Stimulated activated CD4-positive, alpha-beta T cell treated with anti-CD3 and anti-CD28 coated beads, Interleukin-2, amount 100 ng/mL, for 4 hours (primary cell): ENCODE results near the gene RAB35.

Source experiments
- DNase-seq: peaks from one replicate; pipeline ENCODE4 v3.0.0-alpha.2; 2020; ENCODE audit warnings: low read depth

Gene RAB35

GRCh38 chr12:120116441-120116791, at the start of gene RAB35:
TSS of gene RAB35 (minus strand) at chr12:120116753. CDS start at chr12:120116650, 103 bp downstream.
- DNase-seq: no peak

GRCh38 chr12:120164293-120164692, 47.7 kb upstream of the RAB35 start:
- no peak for DNase-seq

- no peak for DNase-seq
Observed at GRCh38 chr12:120162763-120163162, 46.2 kb upstream of the RAB35 start.

GRCh38 chr12:120161852-120162251, 45.3 kb upstream of the RAB35 start:
- DNase-seq: no peak

GRCh38 chr12:120159509-120160237, 43.1 kb upstream of the RAB35 start:
- no peak for DNase-seq

- DNase-seq: no peak
Observed at GRCh38 chr12:120158351-120158750, 41.8 kb upstream of the RAB35 start.

- no peak for DNase-seq
Observed at GRCh38 chr12:120157678-120158077, 41.1 kb upstream of the RAB35 start.

- DNase-seq: no peak
Observed at GRCh38 chr12:120156315-120157259, 40.0 kb upstream of the RAB35 start.

GRCh38 chr12:120155072-120155471, 38.5 kb upstream of the RAB35 start:
- no peak for DNase-seq

GRCh38 chr12:120150919-120151525, 34.5 kb upstream of the RAB35 start:
- DNase-seq: no peak

- DNase-seq: no peak
Observed at GRCh38 chr12:120148011-120148410, 31.5 kb upstream of the RAB35 start.

GRCh38 chr12:120145164-120145563, 28.6 kb upstream of the RAB35 start:
- no peak for DNase-seq

- DNase-seq: no peak
Observed at GRCh38 chr12:120144215-120144614, 27.7 kb upstream of the RAB35 start.

GRCh38 chr12:120142231-120142877, 25.8 kb upstream of the RAB35 start:
- DNase-seq: no peak

- no peak for DNase-seq
Observed at GRCh38 chr12:120141336-120141735, 24.8 kb upstream of the RAB35 start.

- DNase-seq: no peak
Observed at GRCh38 chr12:120140603-120141002, 24.1 kb upstream of the RAB35 start.

GRCh38 chr12:120139958-120140357, 23.4 kb upstream of the RAB35 start:
- DNase-seq: no peak

GRCh38 chr12:120138366-120138765, 21.8 kb upstream of the RAB35 start:
- DNase-seq: no peak

GRCh38 chr12:120137833-120138232, 21.3 kb upstream of the RAB35 start:
- no peak for DNase-seq

GRCh38 chr12:120136093-120136770, 19.7 kb upstream of the RAB35 start:
- no peak for DNase-seq

- no peak for DNase-seq
Observed at GRCh38 chr12:120134307-120134980, 17.9 kb upstream of the RAB35 start.
